ENCODE measurements around the gene HNRNPUL1. TPM values are rescaled to one million over a fixed set of nuclear protein-coding genes. Genes with fewer than 3 reads are reported as not detected.

The HNRNPUL1 gene
- total RNA-seq, 1 donor from 2014 or later, result 244 TPM

DNA sequence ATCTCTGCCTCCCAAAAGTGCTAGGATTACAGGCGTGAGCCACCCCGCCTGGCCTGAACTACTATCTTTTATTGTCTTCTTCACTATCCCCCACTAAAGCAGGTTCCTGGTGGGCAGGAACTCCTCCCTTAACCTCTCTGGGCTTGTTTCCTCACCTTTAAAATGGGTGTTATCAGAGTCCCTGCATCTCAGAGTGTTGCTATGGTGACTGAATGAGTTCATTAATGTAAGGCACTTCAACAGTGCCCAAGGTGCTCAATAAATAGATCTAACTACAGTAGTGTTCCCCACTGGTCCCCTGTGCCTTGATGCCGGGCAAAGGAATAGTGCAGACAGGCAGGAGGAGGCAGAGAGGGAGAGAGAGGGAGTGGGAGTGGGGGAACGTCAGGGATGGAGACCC lies 66.3 kb downstream of the HNRNPUL1 start:
- no peak for DNase-seq
- ChIA-PET CTCF (no interaction called here), POLR2A (no interaction called here)
- TF ChIP-seq, protein P1, sequence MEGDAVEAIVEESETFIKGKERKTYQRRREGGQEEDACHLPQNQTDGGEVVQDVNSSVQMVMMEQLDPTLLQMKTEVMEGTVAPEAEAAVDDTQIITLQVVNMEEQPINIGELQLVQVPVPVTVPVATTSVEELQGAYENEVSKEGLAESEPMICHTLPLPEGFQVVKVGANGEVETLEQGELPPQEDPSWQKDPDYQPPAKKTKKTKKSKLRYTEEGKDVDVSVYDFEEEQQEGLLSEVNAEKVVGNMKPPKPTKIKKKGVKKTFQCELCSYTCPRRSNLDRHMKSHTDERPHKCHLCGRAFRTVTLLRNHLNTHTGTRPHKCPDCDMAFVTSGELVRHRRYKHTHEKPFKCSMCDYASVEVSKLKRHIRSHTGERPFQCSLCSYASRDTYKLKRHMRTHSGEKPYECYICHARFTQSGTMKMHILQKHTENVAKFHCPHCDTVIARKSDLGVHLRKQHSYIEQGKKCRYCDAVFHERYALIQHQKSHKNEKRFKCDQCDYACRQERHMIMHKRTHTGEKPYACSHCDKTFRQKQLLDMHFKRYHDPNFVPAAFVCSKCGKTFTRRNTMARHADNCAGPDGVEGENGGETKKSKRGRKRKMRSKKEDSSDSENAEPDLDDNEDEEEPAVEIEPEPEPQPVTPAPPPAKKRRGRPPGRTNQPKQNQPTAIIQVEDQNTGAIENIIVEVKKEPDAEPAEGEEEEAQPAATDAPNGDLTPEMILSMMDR (IDR thresholded peaks at IDR 0.05), result no peak
- intact Hi-C loops (cut with micrococcal nuclease), result no loop called here
- H3K9me3 Mint-ChIP-seq, result no peaks in the 10 kb centered on the region
- no peaks in the 10 kb centered on the region for H3K27me3 Mint-ChIP-seq
- H3K4me1 Mint-ChIP-seq, result peaks cover 61% of the 10 kb centered on the region
- H3K4me3 Mint-ChIP-seq, result no peak overlapping the region
- H3K27ac Mint-ChIP-seq, result no peak overlapping the region
- H3K36me3 Mint-ChIP-seq (ENCODE audit: low read depth), result peaks cover 54% of the 10 kb centered on the region
- no peak for ATAC-seq (ENCODE audit: low read depth)

DNA sequence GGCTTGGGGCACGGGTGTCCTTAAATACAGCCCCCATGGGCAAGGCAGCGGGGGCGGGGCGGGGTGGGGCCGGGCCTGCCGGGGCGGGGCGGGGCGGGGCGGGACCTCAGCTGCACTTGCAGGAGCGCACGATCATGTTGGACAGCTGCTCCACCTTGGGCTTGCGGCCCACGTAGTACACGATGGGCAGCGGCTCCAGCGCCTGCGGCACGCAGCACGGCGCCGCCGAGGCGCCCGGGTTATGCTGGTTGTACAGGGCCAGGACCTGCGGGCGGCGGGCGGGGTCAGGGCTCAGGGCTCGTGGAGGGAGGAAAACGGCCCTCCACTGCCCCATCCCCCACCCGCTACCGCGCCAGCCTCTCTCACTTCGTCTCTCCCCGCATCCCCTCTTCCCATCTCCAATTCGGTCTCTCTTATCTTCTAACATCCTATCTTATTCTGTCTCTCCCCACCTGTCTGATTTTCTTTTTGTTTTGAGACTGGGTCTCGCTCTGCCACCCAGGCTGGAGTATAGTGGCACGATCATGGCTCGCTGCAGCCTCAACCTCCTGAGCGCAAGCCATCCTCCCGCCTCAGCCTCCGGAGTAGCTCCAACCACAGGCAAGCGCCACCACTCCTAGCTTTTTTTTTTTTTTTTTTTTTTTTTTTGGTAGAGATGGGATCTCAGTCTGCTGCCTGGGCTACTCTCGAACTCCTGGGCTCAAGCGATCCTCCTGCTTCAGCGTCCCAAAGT lies 66.9 kb downstream of the HNRNPUL1 start:
- CTCF ChIA-PET, result no interaction called here

DNA sequence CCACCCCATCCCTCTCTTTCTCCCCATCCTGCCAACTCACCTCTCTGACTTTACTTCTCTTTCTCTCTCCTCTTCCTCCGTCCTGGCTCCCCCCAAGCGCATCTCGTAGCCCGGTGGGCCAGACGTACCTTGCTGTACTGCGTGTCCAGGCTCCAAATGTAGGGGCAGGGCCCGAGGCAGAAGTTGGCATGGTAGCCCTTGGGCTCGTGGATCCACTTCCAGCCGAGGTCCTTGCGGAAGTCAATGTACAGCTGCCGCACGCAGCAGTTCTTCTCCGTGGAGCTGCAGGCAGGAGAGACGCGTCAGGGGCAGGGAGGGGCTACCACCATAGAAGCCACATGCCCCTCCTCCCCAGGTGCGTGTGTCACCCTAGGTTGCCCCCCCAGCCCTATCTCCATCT lies 67.8 kb downstream of the HNRNPUL1 start:
- ATAC-seq (ENCODE audit: low read depth) (no peak), DNase-seq (no peak)
- Mint-ChIP-seq H3K4me3 (no peak overlapping the region), H3K27me3 (no peaks in the 10 kb centered on the region), H3K36me3 (ENCODE audit: low read depth) (peaks cover 59% of the 10 kb centered on the region), H3K27ac (peak overlapping the region; percentile 15), H3K9me3 (no peaks in the 10 kb centered on the region), H3K4me1 (peaks cover 55% of the 10 kb centered on the region)
- POLR2A ChIA-PET, result no interaction called here
- TF ChIP-seq, protein P1 (IDR thresholded peaks at IDR 0.05), result no peak
- intact Hi-C loops (cut with micrococcal nuclease), result no loop called here
- CTCF ChIA-PET, result no interaction called here

More for the DNA sequence above, 66.9 kb downstream of the HNRNPUL1 start:
- POLR2A ChIA-PET, result interaction anchor here (0.6 kb wide), 1 partner anchor 20 kb away, joined by 3 read pairs; no protein-coding TSS in a partner anchor
- intact Hi-C loops (cut with micrococcal nuclease), result no loop called here
- Mint-ChIP-seq H3K27ac (no peak overlapping the region), H3K36me3 (ENCODE audit: low read depth) (peaks cover 56% of the 10 kb centered on the region), H3K27me3 (no peaks in the 10 kb centered on the region), H3K9me3 (no peaks in the 10 kb centered on the region), H3K4me3 (no peak overlapping the region), H3K4me1 (peaks cover 61% of the 10 kb centered on the region)
- DNase-seq (no peak), ATAC-seq (ENCODE audit: low read depth) (no peak)
- TF ChIP-seq, protein P1 (IDR thresholded peaks at IDR 0.05), result no peak

DNA sequence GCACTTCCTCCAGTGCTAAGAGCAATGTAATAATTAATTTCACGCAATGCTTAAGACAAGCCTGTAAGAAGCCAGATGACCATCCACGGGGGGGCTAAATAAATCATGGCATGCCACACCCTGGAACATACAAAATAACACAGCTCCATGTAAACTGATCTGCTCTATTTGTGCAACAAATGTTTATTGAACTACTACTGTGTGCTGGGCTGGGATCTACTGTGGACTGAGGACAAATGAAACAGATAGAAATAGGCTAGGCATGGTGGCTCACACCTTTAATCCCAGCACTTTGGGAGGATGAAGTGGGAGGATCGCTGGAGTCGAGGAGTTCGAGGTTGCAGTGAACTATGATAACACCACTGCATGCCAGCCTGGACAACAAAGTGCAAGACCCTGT lies 68.3 kb downstream of the HNRNPUL1 start:
- POLR2A ChIA-PET, result no interaction called here
- peaks cover 64% of the 10 kb centered on the region for H3K36me3 Mint-ChIP-seq (ENCODE audit: low read depth)

DNA sequence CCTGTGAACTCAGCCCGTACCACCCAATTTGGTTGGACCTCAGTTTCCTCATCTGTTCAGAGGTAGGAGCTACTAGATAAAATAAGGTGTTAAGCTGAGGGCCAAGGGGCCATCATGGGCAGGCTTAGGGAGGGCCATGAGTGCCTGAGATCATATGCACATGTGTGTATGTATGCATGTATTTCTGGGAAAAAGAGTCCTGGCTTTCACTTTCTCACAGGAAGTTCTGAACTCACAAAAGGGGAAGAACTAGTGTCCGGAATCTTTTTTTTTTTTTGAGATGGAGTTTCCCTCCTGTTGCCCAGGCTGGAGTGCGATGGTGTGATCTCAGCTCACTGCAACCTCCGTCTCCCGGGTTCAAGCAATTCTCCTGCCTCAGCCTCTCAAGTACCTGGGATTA lies 70.6 kb downstream of the HNRNPUL1 start:
- peak; percentile 69 for ATAC-seq (ENCODE audit: low read depth)
- TF ChIP-seq, protein P1 (IDR thresholded peaks at IDR 0.05), result no peak
- POLR2A ChIA-PET, result interaction anchor here (0.6 to 3.3 kb wide), 5 partner anchors 10 to 17 kb away, joined by 3 to 31 read pairs (median 4); partner anchors contain the start of gene TGFB1

More for the DNA sequence above, 68.3 kb downstream of the HNRNPUL1 start:
- no peak for DNase-seq
- H3K4me1 Mint-ChIP-seq, result peaks cover 53% of the 10 kb centered on the region
- H3K9me3 Mint-ChIP-seq, result no peaks in the 10 kb centered on the region
- H3K27me3 Mint-ChIP-seq, result no peaks in the 10 kb centered on the region
- intact Hi-C loops (cut with micrococcal nuclease), result no loop called here
- no peak overlapping the region for H3K27ac Mint-ChIP-seq
- ATAC-seq (ENCODE audit: low read depth), result no peak
- CTCF ChIA-PET, result no interaction called here
- H3K4me3 Mint-ChIP-seq, result no peak overlapping the region
- TF ChIP-seq, protein P1 (IDR thresholded peaks at IDR 0.05), result no peak

More for the DNA sequence above, 70.6 kb downstream of the HNRNPUL1 start:
- Mint-ChIP-seq H3K4me3 (peak overlapping the region; percentile 50), H3K27me3 (no peaks in the 10 kb centered on the region), H3K36me3 (ENCODE audit: low read depth) (peaks cover 64% of the 10 kb centered on the region), H3K27ac (peak overlapping the region; percentile 73), H3K9me3 (no peaks in the 10 kb centered on the region), H3K4me1 (peaks cover 38% of the 10 kb centered on the region)
- no peak for DNase-seq
- CTCF ChIA-PET, result interaction anchor here (1.7 kb wide), 1 partner anchor 13 kb away, joined by 5 read pairs; no protein-coding TSS in a partner anchor
- intact Hi-C loops (cut with micrococcal nuclease), result no loop called here

Measured in activated B cell treated with CpG ODN at 0.5 μM for 24 hours (primary cell).